DMS53 (cell line): ENCODE data around the gene SEPTIN2.
A peak's percentile ranks its signal among the peaks of the same experiment; 100 is the strongest.
"Not testable (repeated sequence)": the region's sequence is repeated elsewhere in the genome, so short reads cannot be mapped to it uniquely, and the experiment has no call there.

Experiments used
- DNase-seq: peaks from one replicate; lab custom pipeline; 2025; lab: John Stamatoyannopoulos, UW

Gene SEPTIN2

GRCh38 chr2:241315879-241316631 is at the start of gene SEPTIN2:
TSS of gene SEPTIN2 (plus strand) at chr2:241315925. CDS start at chr2:241324233, 8,308 bp downstream.
- peak; percentile 73 for DNase-seq

GRCh38 chr2:241267249-241268067 is 48.3 kb upstream of the SEPTIN2 start:
- DNase-seq: no peak

- no peak for DNase-seq
Observed at GRCh38 chr2:241268306-241268705, 47.4 kb upstream of the SEPTIN2 start.

GRCh38 chr2:241268716-241269445 is 46.8 kb upstream of the SEPTIN2 start:
- no peak for DNase-seq

- no peak for DNase-seq
Observed at GRCh38 chr2:241269707-241270520, 45.8 kb upstream of the SEPTIN2 start.

GRCh38 chr2:241270531-241270930 is 45.2 kb upstream of the SEPTIN2 start:
- no peak for DNase-seq

- peak; percentile 56 for DNase-seq
Observed at GRCh38 chr2:241271706-241272302, 43.9 kb upstream of the SEPTIN2 start.

- peak; percentile 59 for DNase-seq
Observed at GRCh38 chr2:241272303-241273209, 43.2 kb upstream of the SEPTIN2 start.

GRCh38 chr2:241273210-241274020 is 42.3 kb upstream of the SEPTIN2 start:
- peak; percentile 36 for DNase-seq

GRCh38 chr2:241274127-241274526 is 41.6 kb upstream of the SEPTIN2 start:
- peak; percentile 41 for DNase-seq

GRCh38 chr2:241275504-241275903 is 40.2 kb upstream of the SEPTIN2 start:
- DNase-seq: no peak

- DNase-seq: no peak
Observed at GRCh38 chr2:241275910-241276309, 39.8 kb upstream of the SEPTIN2 start.

- not testable (repeated sequence) for DNase-seq
Observed at GRCh38 chr2:241278306-241278705, 37.4 kb upstream of the SEPTIN2 start.

- peak; percentile 26 for DNase-seq
Observed at GRCh38 chr2:241279413-241279812, 36.3 kb upstream of the SEPTIN2 start.

- DNase-seq: no peak
Observed at GRCh38 chr2:241279828-241280227, 35.9 kb upstream of the SEPTIN2 start.

GRCh38 chr2:241280291-241280690 is 35.4 kb upstream of the SEPTIN2 start:
- no peak for DNase-seq

GRCh38 chr2:241282555-241282954 is 33.2 kb upstream of the SEPTIN2 start:
- DNase-seq: no peak

GRCh38 chr2:241285596-241285995 is 30.1 kb upstream of the SEPTIN2 start:
- no peak for DNase-seq
